Measurements from ENCODE around the gene RAPGEF5.

GRCh38 chr7:22241805-22242390, 115.1 kb downstream of the RAPGEF5 start:
- TF ChIP-seq CTCF (conservative IDR thresholded peaks at IDR 0.05): no peak
- no peak for TF ChIP-seq EZH2 (IDR thresholded peaks at IDR 0.05; ENCODE audit: low read depth)
